SK-N-DZ (cell line): ENCODE results near the gene MUC20. TPM values are rescaled to one million over a fixed set of nuclear protein-coding genes. Genes with fewer than 3 reads are reported as not detected.
"Not testable (repeated sequence)": the region's sequence is repeated elsewhere in the genome, so short reads cannot be mapped to it uniquely, and the experiment has no call there.

ENCODE experiments used
- DNase-seq: peaks from one replicate; pipeline ENCODE4 v3.0.0-alpha.2; 2015; ENCODE audit warnings: low spot score
- polyA plus RNA-seq, 2 experiments: library from polyadenylated mRNA; depleted of rRNA; stranded (reverse); fragments of >200 nt; gene quantifications; 2 replicates each; pipeline ENCODE4 v1.2.3, GENCODE V29; 2014

The MUC20 gene
- polyA plus RNA-seq (2014; cell fraction: cytosol; rRNA removed), result 0.54 TPM in 1 of 2 replicates, not detected in the other
- 0.65 and 1.1 TPM in 2 replicates for polyA plus RNA-seq (2014; cell fraction: nucleus; rRNA removed)

DNA sequence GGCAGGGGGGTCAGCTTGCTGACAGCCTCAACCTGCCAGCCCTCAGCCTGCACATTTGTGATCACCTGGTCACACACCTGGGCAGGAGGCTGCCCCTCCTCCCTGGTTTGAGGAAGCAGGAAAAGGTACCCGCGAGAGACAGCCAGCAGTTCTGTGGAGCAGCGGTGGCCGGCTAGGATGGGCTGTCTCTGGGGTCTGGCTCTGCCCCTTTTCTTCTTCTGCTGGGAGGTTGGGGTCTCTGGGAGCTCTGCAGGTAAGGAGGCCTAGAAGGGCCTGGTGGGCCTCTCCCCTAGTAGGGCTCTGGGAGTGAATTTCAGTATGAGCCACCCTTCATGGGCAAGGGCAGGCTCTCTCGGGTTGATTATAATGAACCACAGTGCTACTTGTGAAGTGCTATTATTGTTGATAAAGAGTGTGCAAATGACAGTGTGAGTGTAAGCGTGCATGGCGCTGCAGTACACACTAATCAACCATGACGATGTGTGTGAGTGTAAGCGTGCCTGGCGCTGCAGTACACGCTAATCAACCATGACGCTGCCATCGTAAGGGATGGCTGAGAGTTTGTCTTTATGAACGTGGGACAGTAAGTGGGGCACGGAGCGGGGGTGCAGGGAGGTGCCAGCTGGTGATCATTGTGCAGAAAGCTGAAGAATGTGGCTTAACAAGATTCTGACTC lies at the start of gene MUC20:
TSS of gene MUC20 (plus strand) at position 148 of the 676 bp plus-strand sequence. CDS start at position 178, 30 bp downstream.
- not testable (repeated sequence) for DNase-seq

DNA sequence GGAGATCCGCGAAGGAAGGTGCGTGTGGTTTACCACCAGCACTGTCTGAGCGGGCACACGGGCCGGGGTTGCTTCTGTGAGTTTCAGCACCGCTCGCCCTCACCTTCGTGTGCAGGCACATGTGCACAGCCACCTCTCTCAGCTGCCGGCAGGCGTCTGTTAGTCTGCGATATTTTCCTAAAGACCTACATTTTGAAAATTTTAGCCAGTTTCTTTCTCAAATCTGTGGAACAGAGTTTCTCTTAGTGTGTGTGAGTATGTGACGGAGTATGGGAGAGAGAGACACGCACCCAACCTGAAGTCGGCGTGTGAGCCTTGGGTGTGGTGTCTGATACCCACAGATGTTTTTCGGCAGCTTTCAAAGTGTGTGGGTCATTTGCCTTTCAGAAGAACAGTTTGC lies 49.5 kb upstream of the MUC20 start:
- DNase-seq, result not testable (repeated sequence)

- not testable (repeated sequence) for DNase-seq
Observed at GRCh38 chr3:195673711-195674110, 47.1 kb upstream of the MUC20 start.

DNA sequence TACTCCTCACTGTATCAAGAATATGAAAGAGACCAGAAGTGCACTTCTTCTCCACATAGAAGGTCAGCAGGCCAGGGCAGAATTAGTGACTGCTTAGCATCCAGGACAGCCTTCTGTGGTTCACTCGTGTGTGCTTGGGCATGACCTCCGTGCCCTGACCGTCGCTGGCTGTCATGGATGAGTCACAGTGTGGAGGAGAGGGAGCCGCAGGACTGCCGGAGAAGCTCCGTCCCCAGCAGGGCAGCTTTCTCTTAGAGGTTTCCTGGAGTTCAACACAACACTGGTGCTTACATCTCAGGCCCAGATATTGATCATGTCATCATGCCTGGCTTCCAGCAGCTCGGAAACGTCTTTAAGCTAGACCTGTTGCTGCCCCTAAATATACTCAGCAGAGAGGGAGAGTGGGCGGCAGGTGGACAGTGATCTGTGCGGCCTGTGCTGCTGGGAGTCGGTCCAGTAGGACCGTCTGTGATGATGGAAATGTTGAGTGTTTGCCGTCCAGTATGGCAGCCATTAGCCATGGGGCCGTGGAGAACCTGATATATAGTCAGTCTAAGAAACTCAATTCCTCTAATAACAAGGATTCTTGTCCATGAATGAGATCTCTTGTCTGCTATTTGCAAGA lies 42.3 kb upstream of the MUC20 start:
- not testable (repeated sequence) for DNase-seq

- not testable (repeated sequence) for DNase-seq
Observed at GRCh38 chr3:195680690-195681089, 40.1 kb upstream of the MUC20 start.

- not testable (repeated sequence) for DNase-seq
Observed at GRCh38 chr3:195681458-195682103, 39.2 kb upstream of the MUC20 start.

- DNase-seq, result not testable (repeated sequence)
Observed at GRCh38 chr3:195682104-195682742, 38.6 kb upstream of the MUC20 start.

GRCh38 chr3:195683722-195684526 lies 36.9 kb upstream of the MUC20 start:
- not testable (repeated sequence) for DNase-seq

GRCh38 chr3:195684527-195685257 lies 36.1 kb upstream of the MUC20 start:
- DNase-seq, result not testable (repeated sequence)

- DNase-seq, result not testable (repeated sequence)
Observed at GRCh38 chr3:195686537-195687208, 34.1 kb upstream of the MUC20 start.

DNA sequence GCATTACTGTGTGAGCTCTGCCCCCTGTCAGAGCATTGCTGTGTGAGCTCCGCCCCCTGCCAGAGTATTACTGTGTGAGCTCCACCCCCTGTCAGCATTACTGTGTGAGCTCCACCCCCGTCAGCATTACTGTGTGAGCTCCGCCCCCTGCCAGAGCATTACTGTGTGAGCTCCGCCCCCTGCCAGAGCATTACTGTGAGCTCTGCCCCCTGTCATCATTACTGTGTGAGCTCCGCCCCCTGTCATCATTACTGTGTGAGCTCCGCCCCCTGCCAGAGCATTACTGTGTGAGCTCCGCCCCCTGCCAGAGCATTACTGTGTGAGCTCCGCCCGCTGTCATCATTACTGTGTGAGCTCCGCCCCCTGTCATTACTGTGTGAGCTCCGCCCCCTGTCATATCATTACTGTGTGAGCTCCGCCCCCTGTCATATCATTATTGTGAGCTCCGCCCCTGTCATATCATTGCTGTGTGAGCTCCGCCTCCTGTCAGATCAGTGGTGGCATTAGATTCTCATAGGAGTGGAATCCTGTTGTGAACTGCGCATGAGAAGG lies 33.5 kb upstream of the MUC20 start:
- not testable (repeated sequence) for DNase-seq

DNA sequence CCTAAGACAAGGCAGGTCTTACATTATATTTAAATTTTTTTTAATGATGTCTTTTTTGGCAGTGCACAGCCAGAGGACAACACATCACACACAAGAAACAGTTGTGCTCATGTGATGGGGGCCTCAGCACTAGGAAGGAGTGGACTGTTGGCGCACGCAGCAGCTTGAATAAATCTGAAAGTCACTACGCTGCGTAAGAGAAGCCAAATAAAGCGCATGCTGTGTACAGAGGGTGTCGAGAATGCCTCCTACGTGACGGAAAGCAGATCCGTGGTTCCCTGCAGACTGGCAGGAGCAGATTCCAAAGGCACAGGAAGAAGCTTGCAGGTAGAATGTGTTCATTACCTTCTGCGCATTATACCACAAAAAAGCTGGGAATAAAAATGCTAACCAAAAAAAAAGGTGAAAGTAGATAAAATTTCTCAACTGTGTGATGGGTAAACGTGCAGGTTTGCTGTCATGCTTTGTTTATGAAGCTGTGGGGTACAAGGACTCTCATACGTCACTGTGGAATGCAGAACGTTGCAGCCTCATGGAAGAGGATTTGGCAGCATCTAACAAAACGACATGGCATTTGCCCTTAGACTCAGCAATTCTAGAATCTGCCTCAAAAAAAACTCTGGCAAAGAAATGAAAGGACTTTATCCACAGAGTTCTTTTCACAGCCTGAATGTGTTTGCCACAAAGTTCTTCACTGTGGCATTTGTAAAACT lies 32.2 kb upstream of the MUC20 start:
- not testable (repeated sequence) for DNase-seq

DNA sequence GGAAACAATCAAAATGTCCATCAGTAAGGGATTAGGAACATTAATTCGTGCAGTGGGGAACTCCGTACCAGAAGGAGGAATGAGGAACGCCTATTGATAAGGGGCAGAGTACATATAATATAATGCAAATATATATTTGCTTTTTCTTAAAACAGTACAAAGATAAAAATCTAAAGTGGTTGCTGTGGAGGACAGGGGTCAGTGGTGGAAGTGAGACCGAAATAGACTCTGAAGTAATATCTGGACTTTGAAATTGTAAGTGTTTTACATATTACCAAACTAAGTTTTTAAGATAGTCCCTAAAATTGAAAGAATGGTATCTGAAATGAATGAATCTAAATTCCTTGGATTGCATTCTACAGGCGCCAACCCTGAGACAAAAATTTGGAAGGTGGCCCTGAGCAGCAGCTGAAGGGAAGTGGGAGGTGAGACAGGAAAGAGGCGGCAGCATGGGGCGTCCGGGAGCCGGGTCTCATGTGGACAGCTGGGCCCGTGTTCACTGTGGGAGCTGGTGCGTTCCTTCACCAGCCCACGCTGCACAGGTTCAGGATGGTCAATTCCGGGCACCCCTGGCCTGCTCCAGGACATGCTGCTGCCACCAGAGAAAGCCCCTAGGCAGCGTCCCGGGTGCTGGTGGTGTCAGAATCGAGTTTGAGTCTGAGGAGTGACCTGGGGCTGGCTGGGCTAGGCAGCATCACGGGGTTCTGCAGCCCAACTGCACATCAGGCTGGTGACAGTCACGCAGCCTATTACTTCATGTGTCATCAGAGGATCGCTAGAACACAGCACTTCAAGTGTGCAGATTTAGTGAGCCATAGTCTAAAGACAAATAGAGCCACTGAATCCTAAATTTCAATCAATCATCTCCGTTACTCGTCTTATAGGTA lies 31.4 kb upstream of the MUC20 start:
- not testable (repeated sequence) for DNase-seq

DNA sequence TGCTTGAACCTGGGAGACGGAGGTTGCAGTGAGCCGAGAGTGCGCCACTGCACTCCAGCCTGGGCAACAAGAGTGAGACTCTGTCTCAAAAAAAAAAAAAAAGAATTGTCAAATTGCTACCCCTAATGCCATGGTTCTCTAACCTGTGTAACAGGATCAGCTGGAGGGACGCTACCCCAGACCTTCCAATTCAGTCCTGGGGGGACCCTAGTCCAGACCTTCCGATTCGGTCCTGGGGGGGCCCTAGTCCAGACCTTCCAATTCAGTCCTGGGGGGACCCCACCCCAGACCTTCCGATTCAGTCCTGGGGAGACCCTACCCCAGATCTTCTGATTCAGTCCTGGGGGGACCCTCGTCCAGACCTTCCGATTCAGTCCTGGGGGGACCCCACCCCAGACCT lies 29.8 kb upstream of the MUC20 start:
- no peak for DNase-seq

DNA sequence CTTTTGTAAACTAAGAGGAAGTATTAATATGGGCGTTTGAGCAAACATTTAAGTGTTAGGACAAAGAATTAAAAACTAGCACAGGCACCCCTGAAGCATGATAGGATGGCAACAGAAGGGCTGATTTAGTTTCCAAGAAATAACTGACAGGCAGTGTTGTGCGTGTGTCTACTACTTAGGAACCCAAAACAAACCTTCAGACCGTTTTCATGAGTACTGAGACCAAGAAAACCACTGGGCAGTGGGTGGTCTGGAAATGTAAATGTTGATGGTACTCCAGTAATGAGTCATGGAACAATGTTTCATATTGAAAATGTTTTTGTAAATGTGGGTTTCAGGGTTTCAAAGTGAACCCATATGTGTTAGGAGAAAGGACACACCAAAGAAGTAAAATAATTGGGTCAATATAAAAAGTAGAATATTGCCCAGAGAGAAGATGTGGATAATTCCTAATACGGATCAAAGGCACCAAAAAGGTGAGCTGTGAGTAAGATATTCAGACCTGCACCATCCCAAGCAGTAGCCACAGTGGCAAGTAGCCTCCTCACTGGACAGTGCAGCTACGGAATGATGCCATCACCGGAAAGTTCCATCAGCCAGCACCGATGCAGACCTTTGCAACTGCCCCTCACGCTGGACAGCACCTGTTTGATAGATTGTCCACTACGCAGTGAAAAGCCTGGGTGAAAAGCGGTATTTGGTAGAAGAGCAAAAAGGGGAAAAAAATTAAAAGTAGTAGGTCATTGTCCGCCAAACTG lies 29.0 kb upstream of the MUC20 start:
- not testable (repeated sequence) for DNase-seq

DNA sequence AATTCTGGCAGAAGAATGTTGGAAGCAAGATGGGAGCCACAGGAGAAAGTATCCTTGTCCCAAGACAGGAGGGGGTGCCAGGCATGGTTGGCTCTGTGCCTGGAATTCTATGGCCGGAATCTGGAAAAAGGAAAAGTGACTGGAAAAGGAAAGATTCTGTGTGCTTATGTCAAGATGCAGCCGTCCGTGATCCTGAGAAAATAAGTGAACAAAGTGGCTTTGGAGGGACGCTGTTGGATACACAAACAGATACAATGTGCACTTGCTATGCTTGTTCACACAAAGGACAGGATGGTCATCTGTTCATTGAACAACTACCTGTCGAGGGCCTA lies 28.5 kb upstream of the MUC20 start:
- DNase-seq, result no peak

DNA sequence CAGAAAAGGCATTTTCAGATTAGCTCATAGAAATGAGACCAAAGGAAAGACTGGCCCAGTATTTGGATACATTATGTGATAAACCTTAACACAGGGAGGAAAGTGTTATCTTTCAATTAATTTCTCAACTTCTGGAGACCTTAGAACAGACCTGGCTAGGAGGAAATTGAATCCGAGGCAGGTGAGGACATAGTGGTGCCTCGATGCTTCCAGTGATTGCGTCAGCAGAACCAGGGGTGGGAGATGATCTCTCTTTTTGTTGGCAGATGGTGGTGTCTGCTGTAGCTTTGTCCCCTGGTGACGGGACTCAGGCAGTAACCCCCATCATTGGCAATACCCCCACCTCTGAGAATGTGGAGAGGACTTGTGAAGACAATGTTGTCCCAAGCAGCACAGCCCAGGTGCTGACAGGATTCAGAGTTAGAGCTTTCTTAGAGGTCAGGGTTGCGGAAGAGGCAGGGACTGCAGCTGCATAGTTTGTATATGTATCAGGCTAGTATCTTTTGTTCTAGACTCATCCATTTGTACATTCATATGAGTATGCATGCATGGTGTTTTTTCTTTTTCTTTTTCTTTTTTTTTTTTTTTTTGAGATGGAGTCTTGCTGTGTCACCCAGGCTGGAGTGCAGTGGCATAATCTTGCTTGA lies 27.9 kb upstream of the MUC20 start:
- no peak for DNase-seq
